GM23338 (cell line): Measurements from ENCODE around the gene IKZF1. TPM values are rescaled to one million over a fixed set of nuclear protein-coding genes. Genes with fewer than 3 reads are reported as not detected.

Experiments
- ATAC-seq: fragments of 200-7000 bp; cut with Tn5 transposase; 3 replicates; pipeline ENCODE4 v1.9.1; 2020
- DNase-seq: peaks from one replicate; pipeline ENCODE4 v3.0.0-alpha.2; 2015; ENCODE audit warnings: low spot score
- H2AFZ ChIP-seq: fragments of 200-600 bp; sonication (generic); 2 replicates; pipeline ENCODE4 v1.8.0; 2016; ENCODE audit warnings: antibody characterized with exemption, mild to moderate bottlenecking, moderate library complexity
- H3F3A ChIP-seq: fragments of 200-600 bp; sonication (generic); replicated peaks from 2 replicates; pipeline ENCODE4 v1.8.0; 2017; ENCODE audit warnings: antibody characterized with exemption, mixed run types, low read depth
- H3K27ac ChIP-seq: fragments of 200-600 bp; sonication (generic); 2 replicates; pipeline ENCODE4 v1.6.1; 2016; ENCODE audit warnings: low read depth
- H3K27me3 ChIP-seq: fragments of 200-600 bp; sonication (generic); 2 replicates; pipeline ENCODE4 v1.8.0; 2016; ENCODE audit warnings: mild to moderate bottlenecking, mixed run types, moderate library complexity; ENCODE audit not compliant: insufficient read depth
- H3K36me3 ChIP-seq: fragments of 200-600 bp; sonication (generic); 2 replicates; pipeline ENCODE4 v1.8.0; 2016; ENCODE audit warnings: mild to moderate bottlenecking; ENCODE audit not compliant: insufficient read depth
- H3K4me1 ChIP-seq: fragments of 200-600 bp; sonication (generic); 2 replicates; pipeline ENCODE4 v1.8.0; 2016; ENCODE audit warnings: mild to moderate bottlenecking, moderate library complexity; ENCODE audit not compliant: insufficient read depth
- H3K4me2 ChIP-seq: fragments of 200-600 bp; sonication (generic); 2 replicates; pipeline ENCODE4 v1.7.1; 2017; ENCODE audit warnings: mixed run types
- H3K4me3 ChIP-seq: fragments of 200-600 bp; sonication (generic); 2 replicates; pipeline ENCODE4 v1.6.1; 2016; ENCODE audit warnings: mixed run types
- H3K79me2 ChIP-seq: fragments of 200-600 bp; sonication (generic); replicated peaks from 2 replicates; pipeline ENCODE4 v1.8.0; 2017; ENCODE audit warnings: mild to moderate bottlenecking; ENCODE audit not compliant: insufficient read depth
- H3K9me2 ChIP-seq: fragments of 200-600 bp; sonication (generic); 2 replicates; pipeline ENCODE4 v1.8.0; 2017; ENCODE audit not compliant: insufficient read depth
- H4K20me1 ChIP-seq: fragments of 200-600 bp; sonication (generic); replicated peaks from 2 replicates; pipeline ENCODE4 v1.8.0; 2017; ENCODE audit warnings: mild to moderate bottlenecking; ENCODE audit not compliant: insufficient read depth
- H3K27ac Mint-ChIP-seq: 2 replicates; pipeline ENCODE4 v1.8.0; 2020; ENCODE audit warnings: inconsistent platforms, mild to moderate bottlenecking, moderate library complexity, mixed read lengths
- H3K27me3 Mint-ChIP-seq: 3 replicates; pipeline ENCODE4 v1.8.0; 2022; ENCODE audit warnings: low read depth, mild to moderate bottlenecking, moderate library complexity, mixed read lengths, inconsistent platforms; ENCODE audit not compliant: insufficient read depth, poor library complexity
- H3K36me3 Mint-ChIP-seq: 3 replicates; pipeline ENCODE4 v1.8.0; 2021; ENCODE audit warnings: low read depth, mild to moderate bottlenecking, inconsistent platforms, moderate library complexity, mixed read lengths
- H3K4me1 Mint-ChIP-seq: 3 replicates; pipeline ENCODE4 v1.8.0; 2020; ENCODE audit warnings: mild to moderate bottlenecking, inconsistent platforms, mixed read lengths
- H3K4me3 Mint-ChIP-seq: 3 replicates; pipeline ENCODE4 v1.8.0; 2021; ENCODE audit warnings: moderate library complexity, mild to moderate bottlenecking, inconsistent platforms, mixed read lengths
- H3K9me3 Mint-ChIP-seq: 3 replicates; pipeline ENCODE4 v1.8.0; 2020; ENCODE audit warnings: moderate library complexity, mild to moderate bottlenecking, inconsistent platforms, mixed read lengths
- CREB1 ChIP-seq: fragments of 250-450 bp; sonication (Bioruptor Pico); IDR thresholded peaks from 2 replicates; pipeline ENCODE4 v1.5.0; 2020; ENCODE audit warnings: low read depth, mild to moderate bottlenecking, moderate library complexity
- EZH2 ChIP-seq: fragments of 200-600 bp; sonication (generic); IDR thresholded peaks from one replicate; pipeline ENCODE4 v1.8.0; 2017; ENCODE audit warnings: antibody characterized with exemption, mild to moderate bottlenecking, low read depth; ENCODE audit not compliant: unreplicated experiment
- EZH2phosphoT487 ChIP-seq: fragments of 200-600 bp; sonication (generic); IDR thresholded peaks from one replicate; pipeline ENCODE4 v1.8.1; 2018; ENCODE audit warnings: antibody characterized with exemption; ENCODE audit not compliant: unreplicated experiment
- NANOG ChIP-seq: IDR thresholded peaks from 2 replicates; pipeline ENCODE4 v1.6.1; 2016; ENCODE audit warnings: antibody characterized with exemption, borderline replicate concordance
- POLR2AphosphoS5 ChIP-seq: IDR thresholded peaks from 2 replicates; pipeline ENCODE4 v1.6.1; 2016; ENCODE audit warnings: antibody characterized with exemption, low read depth
- ZNF462 ChIP-seq: fragments of 250-450 bp; sonication (Bioruptor Pico); IDR thresholded peaks from 2 replicates; pipeline ENCODE4 v1.5.0; 2020; ENCODE audit warnings: mild to moderate bottlenecking, moderate library complexity
- polyA plus RNA-seq: library from polyadenylated mRNA; unstranded; fragments of >200 nt; fragmentation: Nextera tagmentation; extraction: Ambion mirVana; gene quantifications from 2 replicates; pipeline ENCODE4 v1.2.1, GENCODE V29; 2016
- total RNA-seq: library from RNA; depleted of rRNA; stranded (reverse); fragments of >200 nt; shearing (Covaris generic); gene quantifications from 2 replicates; pipeline ENCODE4 v1.2.3, GENCODE V29; 2014

The IKZF1 gene
- total and polyA plus RNA-seq, 2 experiments from 2014 or later, result 0.57 to 1.8 TPM

- Mint-ChIP-seq H3K9me3 (peaks cover 7% of the 10 kb centered on the region; the same call in 2 of the 3 replicates), H3K4me1 (peaks cover 34% of the 10 kb centered on the region), H3K27me3 (peaks cover 40% of the 10 kb centered on the region), H3K36me3 (peaks cover 6% of the 10 kb centered on the region; the same call in 2 of the 3 replicates), H3K4me3 (no peak overlapping the region), H3K27ac (no peak overlapping the region)
- Histone ChIP-seq H3K9me2 (no peaks in the 10 kb centered on the region), H3F3A (0 out of 2 replicates have a peak, but pooled peaks cover 2% of the 10 kb centered on the region), H3K79me2 (no peaks in the 10 kb centered on the region), H4K20me1 (no peaks in the 10 kb centered on the region), H3K4me1 (peaks cover 18% of the 10 kb centered on the region), H3K27ac (no peak overlapping the region), H3K4me3 (peak overlapping the region; percentile 68), H3K27me3 (peaks cover 61% of the 10 kb centered on the region), H3K36me3 (no peaks in the 10 kb centered on the region), H2AFZ (no peak overlapping the region), H3K4me2 (peak overlapping the region; percentile 79)
- TF ChIP-seq EZH2phosphoT487 (no peak), POLR2AphosphoS5 (no peak), NANOG (no peak), EZH2 (no peak), CREB1 (CRISPR knock-in tag) (no peak), ZNF462 (CRISPR knock-in tag) (no peak)
- ATAC-seq, result no peak
- DNase-seq, result no peak
Observed at GRCh38 chr7:50305583-50306493, 1.3 kb downstream of the IKZF1 start.
